HG03196 (cell line): ENCODE results near the gene PLCH2.
A peak's percentile ranks its signal among the peaks of the same experiment; 100 is the strongest.

Experiments
- ATAC-seq: cut with Tn5 transposase; IDR thresholded peaks from one replicate; pipeline ENCODE4 v1.9.1; 2021; ENCODE audit not compliant: unreplicated experiment

PLCH2 gene

GRCh38 chr1:2475571-2475970, 518 bp upstream of the PLCH2 start:
- ATAC-seq = no peak

GRCh38 chr1:2477309-2477708, 1.2 kb downstream of the PLCH2 start:
- no peak for ATAC-seq

GRCh38 chr1:2477791-2478499, 1.9 kb downstream of the PLCH2 start:
- ATAC-seq = no peak

GRCh38 chr1:2479186-2479585, 3.1 kb downstream of the PLCH2 start:
- no peak for ATAC-seq

GRCh38 chr1:2479618-2480017, 3.5 kb downstream of the PLCH2 start:
- no peak for ATAC-seq

GRCh38 chr1:2480236-2480985, 4.3 kb downstream of the PLCH2 start:
- ATAC-seq = no peak

- ATAC-seq = no peak
These were observed 4.9 kb downstream of the PLCH2 start for GRCh38 chr1:2480986-2481364.

GRCh38 chr1:2481885-2482284, 5.8 kb downstream of the PLCH2 start:
- ATAC-seq = no peak

GRCh38 chr1:2482588-2482987, 6.5 kb downstream of the PLCH2 start:
- ATAC-seq = no peak

- no peak for ATAC-seq
These were observed 6.9 kb downstream of the PLCH2 start for GRCh38 chr1:2483026-2483425.

GRCh38 chr1:2483970-2484369, 7.9 kb downstream of the PLCH2 start:
- ATAC-seq = no peak

GRCh38 chr1:2486041-2486440, 10.0 kb downstream of the PLCH2 start:
- ATAC-seq = no peak

GRCh38 chr1:2486558-2486957, 10.5 kb downstream of the PLCH2 start:
- ATAC-seq = no peak

- ATAC-seq = no peak
These were observed 12.6 kb downstream of the PLCH2 start for GRCh38 chr1:2488688-2489087.

GRCh38 chr1:2489615-2490014, 13.5 kb downstream of the PLCH2 start:
- ATAC-seq = no peak

GRCh38 chr1:2492091-2492490, 16.0 kb downstream of the PLCH2 start:
- ATAC-seq = no peak

GRCh38 chr1:2493218-2493617, 17.1 kb downstream of the PLCH2 start:
- no peak for ATAC-seq

GRCh38 chr1:2493691-2494322, 17.7 kb downstream of the PLCH2 start:
- ATAC-seq = no peak

GRCh38 chr1:2494323-2494693, 18.2 kb downstream of the PLCH2 start:
- no peak for ATAC-seq

- ATAC-seq = no peak
These were observed 18.9 kb downstream of the PLCH2 start for GRCh38 chr1:2495026-2495425.

GRCh38 chr1:2495546-2495945, 19.5 kb downstream of the PLCH2 start:
- ATAC-seq = no peak

- peak; percentile 63 for ATAC-seq
These were observed 20.1 kb downstream of the PLCH2 start for GRCh38 chr1:2496087-2496622.
